Neural cell (in vitro differentiated cells): ENCODE results near the gene NFE2L2.

Experiments
- CTCF ChIP-seq: fragments of 450-650 bp; IDR thresholded peaks from 2 replicates; pipeline ENCODE4 v1.5.1; 2014; ENCODE audit warnings: antibody characterized with exemption, mild to moderate bottlenecking, moderate library complexity; ENCODE audit not compliant: poor library complexity, severe bottlenecking
- EP300 ChIP-seq: fragments of 450-650 bp; conservative IDR thresholded peaks from 2 replicates; pipeline ENCODE4 v1.6.1; 2014; ENCODE audit warnings: antibody characterized with exemption, mild to moderate bottlenecking, moderate library complexity; ENCODE audit not compliant: poor library complexity, severe bottlenecking
- EZH2 ChIP-seq: fragments of 200-600, 300-800 bp; shearing (Covaris generic), sonication (generic); IDR thresholded peaks from 2 replicates; pipeline ENCODE4 v1.6.1; 2014; ENCODE audit warnings: antibody characterized with exemption, low read length, borderline replicate concordance, mild to moderate bottlenecking; ENCODE audit not compliant: insufficient read depth, poor library complexity, severe bottlenecking
- POLR2AphosphoS5 ChIP-seq: IDR thresholded peaks from 2 replicates; pipeline ENCODE4 v1.6.1; 2012
- RAD21 ChIP-seq: fragments of 450-650 bp; conservative IDR thresholded peaks from 2 replicates; pipeline ENCODE4 v1.6.1; 2014; ENCODE audit warnings: antibody characterized with exemption, mild to moderate bottlenecking, moderate library complexity
- REST ChIP-seq: IDR thresholded peaks from 2 replicates; pipeline ENCODE4 v1.6.1; 2012; ENCODE audit warnings: borderline replicate concordance
- TAF1 ChIP-seq: IDR thresholded peaks from 2 replicates; pipeline ENCODE4 v1.6.1; 2012; ENCODE audit warnings: low read depth

GRCh38 chr2:177279847-177280246 is 15.3 kb upstream of the NFE2L2 start:
- no peak for TF ChIP-seq CTCF
- no peak for TF ChIP-seq POLR2AphosphoS5
- TF ChIP-seq EP300 = no peak
- no peak for TF ChIP-seq EZH2
- TF ChIP-seq RAD21 = no peak
- TF ChIP-seq REST = no peak
- no peak for TF ChIP-seq TAF1
